Brain microvascular endothelial cell (primary cell): Measurements from ENCODE around the gene TAF3.

ENCODE experiments used
- DNase-seq: peaks from one replicate; pipeline ENCODE4 v3.0.0-alpha.2; 2020
- H3K27ac ChIP-seq: fragments of 250-450 bp; sonication (Bioruptor Pico); 2 replicates; pipeline ENCODE4 v1.5.1; 2020; ENCODE audit warnings: mild to moderate bottlenecking, moderate library complexity
- H3K27me3 ChIP-seq: fragments of 250-450 bp; sonication (Bioruptor Pico); replicated peaks from 2 replicates; pipeline ENCODE4 v1.5.1; 2020; ENCODE audit warnings: mild to moderate bottlenecking
- H3K36me3 ChIP-seq: fragments of 250-450 bp; sonication (Bioruptor Pico); replicated peaks from 2 replicates; pipeline ENCODE4 v1.5.1; 2020; ENCODE audit warnings: mild to moderate bottlenecking
- H3K4me3 ChIP-seq: 2 replicates; pipeline ENCODE4 v1.5.1; 2011; ENCODE audit warnings: low read depth, mild to moderate bottlenecking, control low read depth, low read length, moderate library complexity
- CTCF ChIP-seq: IDR thresholded peaks from 2 replicates; pipeline ENCODE4 v1.5.1; 2011; ENCODE audit warnings: low read depth, mild to moderate bottlenecking, moderate library complexity, low read length, control low read depth, inconsistent platforms; ENCODE audit errors: missing control alignments
- in situ Hi-C: cut with HindIII; loops from 2 replicates; pipeline ENCODE4 v1.10.0; 2017; ENCODE audit warnings: low sequenced_read_pairs, low pct_ligation_motif_present

Gene TAF3

GRCh38 chr10:8051109-8051821 lies 233.0 kb downstream of the TAF3 start:
- no peak for TF ChIP-seq CTCF
- no peak for DNase-seq
- in situ Hi-C loops = no loop called here
- H3K27me3 ChIP-seq = peaks cover 90% of the 10 kb centered on the region
- H3K4me3 ChIP-seq = no peak overlapping the region
- H3K27ac ChIP-seq = no peak overlapping the region
- H3K36me3 ChIP-seq = no peaks in the 10 kb centered on the region

- Histone ChIP-seq H3K36me3 (no peaks in the 10 kb centered on the region), H3K27ac (no peak overlapping the region), H3K27me3 (peaks cover 90% of the 10 kb centered on the region), H3K4me3 (no peak overlapping the region)
- DNase-seq = no peak
- in situ Hi-C loops = no loop called here
- no peak for TF ChIP-seq CTCF
Observed at GRCh38 chr10:8051851-8052257, 233.5 kb downstream of the TAF3 start.

GRCh38 chr10:8052341-8052955 lies 234.1 kb downstream of the TAF3 start:
- DNase-seq = no peak
- no peak for TF ChIP-seq CTCF
- in situ Hi-C loops = no loop called here
- Histone ChIP-seq H3K4me3 (no peak overlapping the region), H3K27ac (no peak overlapping the region), H3K27me3 (peaks cover 88% of the 10 kb centered on the region), H3K36me3 (no peaks in the 10 kb centered on the region)

- H3K27ac ChIP-seq = no peak overlapping the region
- no peak for DNase-seq
- no peak for TF ChIP-seq CTCF
- H3K36me3 ChIP-seq = no peaks in the 10 kb centered on the region
- H3K27me3 ChIP-seq = peaks cover 88% of the 10 kb centered on the region
- no peak overlapping the region for H3K4me3 ChIP-seq
- in situ Hi-C loops = no loop called here
Observed at GRCh38 chr10:8052956-8053445, 234.7 kb downstream of the TAF3 start.

GRCh38 chr10:8053446-8054243 lies 235.3 kb downstream of the TAF3 start:
- peak; percentile 70 for TF ChIP-seq CTCF
- H3K36me3 ChIP-seq = no peaks in the 10 kb centered on the region
- peak; percentile 34 for DNase-seq
- no peak overlapping the region for H3K27ac ChIP-seq
- in situ Hi-C loops = no loop called here
- peaks cover 88% of the 10 kb centered on the region for H3K27me3 ChIP-seq
- peak overlapping the region; percentile 29 for H3K4me3 ChIP-seq
